HG03060 (cell line): ENCODE measurements around the gene TCF25.

Source experiments
- ATAC-seq: cut with Tn5 transposase; IDR thresholded peaks from one replicate; pipeline ENCODE4 v1.9.1; 2021; ENCODE audit warnings: low read depth, moderate number of reproducible peaks; ENCODE audit not compliant: unreplicated experiment

The TCF25 gene

DNA sequence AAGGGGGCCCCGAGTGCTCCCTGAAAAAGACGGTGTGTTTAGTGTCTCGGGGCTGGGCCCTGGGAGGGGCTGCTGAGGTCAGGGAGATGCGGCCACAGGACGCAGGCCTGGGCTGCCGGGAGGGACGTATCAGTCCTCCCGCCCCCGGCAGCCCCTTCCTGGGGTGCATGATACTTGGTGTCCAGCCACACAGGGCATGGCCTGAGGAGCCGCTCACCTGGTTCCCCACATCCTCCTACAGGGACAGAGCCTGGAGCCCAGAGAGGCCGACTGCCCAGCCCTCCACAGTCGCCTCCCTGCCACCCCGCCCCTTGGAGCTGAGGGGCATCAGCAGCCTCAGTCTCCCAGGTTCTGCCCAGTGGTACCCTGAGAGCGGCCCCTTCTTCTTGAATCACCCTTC, 63.1 kb downstream of the TCF25 start:
- ATAC-seq: no peak

DNA sequence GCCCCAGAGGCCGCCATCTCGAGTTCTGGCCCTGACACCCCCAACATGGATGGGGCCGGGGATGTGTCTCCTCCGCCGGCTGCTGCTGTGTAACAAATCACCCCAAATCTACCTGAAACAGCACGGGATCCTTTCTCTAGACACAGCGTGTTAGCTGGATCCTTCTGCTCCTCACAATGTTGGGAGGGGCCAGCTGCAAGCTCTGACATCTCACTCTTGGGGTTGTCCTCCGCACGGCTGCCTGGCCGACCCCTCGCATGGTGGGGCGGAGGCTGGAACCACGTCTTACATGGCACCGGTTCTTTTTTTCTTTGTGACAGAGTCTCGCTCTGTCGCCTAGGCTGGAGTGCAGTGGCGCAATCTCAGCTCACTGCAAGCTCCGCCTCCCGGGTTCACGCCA, 63.6 kb downstream of the TCF25 start:
- no peak for ATAC-seq

DNA sequence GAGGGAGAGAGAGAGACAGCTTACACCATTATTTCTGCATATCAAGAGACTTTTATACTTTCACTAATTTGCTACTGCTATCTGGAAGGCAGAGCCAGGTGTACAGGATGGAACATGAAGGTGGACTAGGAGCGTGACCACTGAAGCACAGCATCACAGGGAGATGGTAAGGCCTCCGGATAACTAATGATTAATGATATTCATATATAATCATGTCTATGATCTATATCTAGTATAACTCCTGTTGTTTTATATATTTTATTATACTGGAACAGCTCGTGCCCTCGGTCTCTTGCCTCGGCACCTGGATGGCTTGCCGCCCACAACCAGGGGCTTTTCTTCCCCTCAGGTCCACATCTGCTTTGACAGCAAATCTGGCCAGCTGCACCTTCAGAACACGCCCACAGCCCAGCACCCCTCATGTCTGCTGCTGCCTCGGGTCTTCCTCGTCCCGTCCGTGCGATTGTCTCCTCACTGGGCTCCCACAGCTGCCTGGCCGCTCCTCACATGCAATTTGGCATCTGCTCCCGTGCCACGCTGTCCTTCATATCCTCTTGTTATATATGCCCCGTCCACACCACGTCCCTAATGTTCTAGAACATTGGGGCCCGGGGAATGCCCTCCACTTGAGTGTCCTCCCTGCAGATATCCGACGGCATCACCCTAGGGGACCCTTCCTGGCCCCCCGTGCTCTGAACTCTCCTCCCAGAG, 64.9 kb downstream of the TCF25 start:
- no peak for ATAC-seq

DNA sequence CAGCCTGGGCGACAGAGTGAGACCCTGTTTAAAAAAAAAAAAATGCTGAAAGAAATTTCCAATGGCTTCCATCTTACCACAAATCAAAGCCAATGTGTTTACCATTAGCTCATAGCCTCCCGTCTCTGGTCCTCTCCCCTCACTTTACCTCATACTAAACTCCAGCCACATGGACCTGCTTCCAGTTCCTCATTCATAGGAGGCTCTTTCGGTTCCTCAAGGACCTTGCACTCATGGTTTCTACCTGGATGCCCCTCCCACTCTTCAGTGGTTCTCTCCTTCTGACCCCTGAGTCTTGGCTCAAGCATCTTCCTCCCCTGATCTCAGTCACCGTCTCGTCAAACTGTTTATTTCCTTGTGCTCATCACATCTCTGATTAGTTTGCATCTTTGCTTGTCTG, 71.4 kb downstream of the TCF25 start:
- no peak for ATAC-seq

DNA sequence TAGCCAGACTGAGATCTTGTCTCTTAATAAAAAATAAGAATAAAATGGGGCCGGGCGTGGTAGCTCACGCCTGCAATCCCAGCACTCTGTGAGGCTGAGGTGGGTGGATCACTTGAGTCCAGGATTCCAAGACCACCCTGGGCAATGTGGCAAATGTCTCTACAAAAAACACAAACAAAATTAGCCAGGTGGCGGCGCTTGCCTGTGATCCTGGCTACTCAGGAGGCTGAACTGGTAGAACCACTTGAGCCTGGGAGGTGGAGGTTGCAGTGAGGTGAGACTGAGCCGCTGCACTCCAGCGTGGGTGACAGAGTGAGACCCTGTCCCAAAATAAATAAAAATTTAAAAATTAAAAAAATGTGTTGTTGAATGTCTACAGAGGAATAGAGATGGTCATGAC, 72.3 kb downstream of the TCF25 start:
- ATAC-seq: no peak

DNA sequence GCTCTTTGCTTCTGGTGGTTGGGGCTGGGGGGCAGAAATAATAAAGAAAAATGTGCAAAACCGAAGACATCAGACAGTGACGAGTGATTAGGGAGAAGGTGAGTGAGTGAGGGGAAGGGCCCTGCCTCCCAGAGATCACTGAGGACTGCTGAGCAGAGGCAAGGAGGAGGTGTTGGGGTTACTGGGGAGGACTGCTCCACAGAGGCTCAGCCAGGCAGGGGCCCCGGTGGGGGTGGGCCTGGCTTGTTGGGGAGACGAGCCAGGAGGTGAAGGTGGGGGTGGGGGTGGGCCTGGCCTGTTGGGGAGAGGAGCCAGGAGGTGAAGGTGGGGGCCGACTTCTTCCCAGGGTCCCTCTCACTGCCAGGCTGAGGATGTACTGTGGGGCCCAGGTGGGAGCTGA, 73.1 kb downstream of the TCF25 start:
- ATAC-seq: no peak

DNA sequence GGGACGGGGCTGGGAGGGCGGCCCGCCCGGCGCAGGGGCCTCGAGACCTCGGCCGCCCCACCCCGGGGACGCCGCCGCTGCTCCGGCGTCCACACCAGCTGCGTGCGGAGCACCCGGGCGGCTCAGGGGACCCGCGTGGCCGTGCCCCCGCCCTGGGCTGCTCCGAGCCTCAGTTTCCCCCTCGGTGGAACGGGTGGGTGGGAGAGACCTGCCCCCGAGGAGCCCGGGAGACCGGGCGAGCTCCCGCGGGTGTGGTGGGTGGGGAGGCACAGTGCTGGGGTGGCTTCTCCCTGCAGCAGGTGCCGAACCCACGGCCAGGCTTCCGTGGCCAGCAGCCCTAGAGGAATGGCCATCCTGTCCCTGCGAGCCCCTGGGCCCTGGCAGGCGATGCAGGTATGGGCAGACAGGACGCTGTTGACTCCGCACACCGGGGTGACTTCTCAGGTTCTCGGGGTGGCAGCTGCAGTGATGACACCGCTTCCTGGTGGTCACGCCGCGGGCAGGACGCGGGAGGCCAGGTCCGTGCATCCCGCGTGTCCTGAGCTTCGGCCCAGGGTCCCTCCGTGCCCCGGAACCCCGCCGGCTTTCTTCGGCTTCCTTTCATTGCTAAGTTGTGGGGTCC, 75.8 kb downstream of the TCF25 start:
- no peak for ATAC-seq

DNA sequence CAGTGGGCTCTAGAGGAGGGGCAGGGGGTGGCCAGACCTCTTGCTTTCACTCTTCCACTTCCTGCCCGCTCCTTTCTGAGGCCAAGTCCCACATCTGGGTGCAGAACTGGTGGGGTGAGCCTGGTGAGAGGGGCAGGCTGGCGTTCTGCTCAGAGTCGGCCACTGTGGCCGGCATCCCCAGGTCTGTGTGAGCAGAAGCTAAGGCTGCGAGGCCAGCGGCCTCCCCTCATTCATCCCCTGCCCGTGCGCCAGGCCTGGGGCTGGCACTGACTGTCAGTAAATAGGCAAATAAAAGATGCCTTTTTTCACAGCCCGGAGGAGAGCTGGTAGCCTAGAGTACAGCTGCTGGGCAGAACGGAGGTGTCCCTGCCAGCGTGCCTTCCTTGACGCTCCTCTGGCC, 76.4 kb downstream of the TCF25 start:
- ATAC-seq: no peak

DNA sequence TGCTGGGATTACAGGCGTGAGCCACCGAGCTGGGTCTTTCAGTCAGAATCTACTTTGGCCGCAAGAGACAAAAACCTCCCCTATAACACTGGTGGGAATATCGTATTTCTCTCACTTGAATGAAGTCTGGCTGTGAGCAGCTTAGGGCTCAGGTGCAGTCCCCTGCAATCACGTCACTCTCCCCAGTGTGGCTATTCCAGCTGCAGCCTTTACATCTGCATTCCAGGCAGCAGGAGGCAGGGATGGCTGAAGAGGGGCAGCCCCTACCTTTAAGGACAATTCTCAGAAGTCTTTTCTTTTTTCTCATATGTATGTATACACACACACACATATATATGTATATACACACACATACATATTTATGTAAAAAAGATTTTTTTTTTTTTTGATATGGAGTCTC, 78.1 kb downstream of the TCF25 start:
- no peak for ATAC-seq

DNA sequence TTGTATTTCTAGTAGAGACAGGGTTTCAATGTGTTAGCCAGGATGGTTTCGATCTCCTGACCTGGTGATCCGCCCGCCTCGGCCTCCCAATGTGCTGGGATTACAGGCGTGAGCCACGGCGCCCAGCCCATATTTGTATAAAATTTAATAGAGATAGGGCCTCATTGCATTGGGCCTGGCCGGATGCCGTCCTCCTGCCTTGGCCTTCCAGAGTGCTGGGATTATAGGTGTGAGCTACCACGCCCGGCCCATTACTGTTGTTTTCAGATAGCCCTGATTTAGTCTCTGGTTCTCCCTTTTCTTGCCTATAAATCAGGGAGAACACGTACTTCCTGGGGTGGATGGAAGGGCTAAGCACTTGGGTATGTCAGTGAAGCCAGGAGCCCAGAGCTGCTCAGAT, 78.7 kb downstream of the TCF25 start:
- ATAC-seq: no peak

DNA sequence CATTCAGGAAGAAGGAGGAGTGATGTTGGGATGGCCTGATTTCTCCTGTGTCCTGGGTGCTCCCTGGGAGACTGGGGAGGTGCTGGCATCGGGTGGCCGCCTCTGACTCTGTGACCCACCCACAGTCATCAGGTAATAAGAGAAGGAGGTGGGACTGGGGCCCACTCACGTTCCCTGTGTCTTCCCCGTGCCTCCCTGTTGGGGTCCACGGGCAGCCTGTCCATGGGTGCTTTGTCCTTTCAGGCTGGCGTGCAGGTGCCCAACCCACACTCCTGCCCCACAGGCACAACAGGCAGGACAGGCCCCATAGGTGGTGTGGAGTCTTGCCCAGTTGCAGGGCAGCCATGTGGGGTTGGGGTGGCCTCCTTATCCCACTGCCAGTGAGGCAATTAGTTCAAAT, 79.2 kb downstream of the TCF25 start:
- ATAC-seq: no peak

DNA sequence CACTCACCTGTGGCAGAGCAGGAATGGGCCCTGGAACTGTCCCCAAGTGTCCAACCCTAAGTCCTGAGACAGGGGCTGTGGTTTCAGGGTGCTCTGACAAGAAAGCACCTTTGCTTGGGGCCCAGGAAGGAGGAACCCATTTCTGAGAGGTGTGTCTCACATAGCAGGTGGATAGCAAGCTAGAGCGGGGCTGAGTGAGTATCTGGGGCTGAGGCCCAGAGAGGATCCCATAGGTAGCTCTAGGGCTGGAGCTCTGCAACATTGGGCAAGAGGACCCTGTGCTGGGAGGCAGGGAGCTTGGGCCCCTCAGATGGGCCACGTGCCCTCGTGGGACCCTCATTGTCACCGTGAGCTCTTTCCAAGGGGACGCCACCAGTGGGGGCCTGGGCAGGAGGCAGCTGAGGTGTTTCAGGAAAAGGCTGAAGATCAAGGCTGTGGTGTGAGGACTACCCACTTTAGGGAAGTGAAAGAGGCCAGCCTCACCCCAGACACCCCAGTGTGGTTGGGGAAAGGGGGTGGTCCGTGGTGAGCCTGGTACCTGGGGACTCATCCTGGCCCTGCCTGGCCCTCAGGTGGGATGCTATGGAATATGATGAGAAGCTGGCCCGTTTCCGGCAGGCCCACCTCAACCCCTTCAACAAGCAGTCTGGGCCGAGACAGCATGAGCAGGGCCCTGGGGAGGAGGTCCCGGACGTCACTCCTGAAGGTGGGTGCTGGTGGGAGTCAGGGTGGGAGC, 80.4 kb downstream of the TCF25 start:
- ATAC-seq: no peak

DNA sequence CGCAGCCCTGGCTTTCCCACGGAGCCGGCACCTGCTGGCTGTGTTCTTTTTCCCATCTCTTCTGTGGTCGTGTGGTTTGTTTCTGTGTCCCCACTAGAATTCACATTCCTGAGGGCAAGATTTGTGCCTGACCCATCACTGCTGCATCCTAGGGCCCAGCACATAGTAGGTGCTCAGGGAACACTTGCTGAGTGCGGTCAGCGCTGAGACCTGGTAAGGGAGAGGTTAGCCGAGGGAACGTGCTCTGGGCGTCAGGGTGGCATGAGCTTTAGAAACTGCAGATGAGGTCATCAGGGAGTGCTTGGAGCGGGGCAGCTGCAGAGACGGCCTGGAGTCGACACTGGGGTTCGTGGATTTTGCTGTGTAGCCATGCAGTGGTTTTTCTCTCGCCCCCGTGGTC, 81.1 kb downstream of the TCF25 start:
- ATAC-seq: no peak

DNA sequence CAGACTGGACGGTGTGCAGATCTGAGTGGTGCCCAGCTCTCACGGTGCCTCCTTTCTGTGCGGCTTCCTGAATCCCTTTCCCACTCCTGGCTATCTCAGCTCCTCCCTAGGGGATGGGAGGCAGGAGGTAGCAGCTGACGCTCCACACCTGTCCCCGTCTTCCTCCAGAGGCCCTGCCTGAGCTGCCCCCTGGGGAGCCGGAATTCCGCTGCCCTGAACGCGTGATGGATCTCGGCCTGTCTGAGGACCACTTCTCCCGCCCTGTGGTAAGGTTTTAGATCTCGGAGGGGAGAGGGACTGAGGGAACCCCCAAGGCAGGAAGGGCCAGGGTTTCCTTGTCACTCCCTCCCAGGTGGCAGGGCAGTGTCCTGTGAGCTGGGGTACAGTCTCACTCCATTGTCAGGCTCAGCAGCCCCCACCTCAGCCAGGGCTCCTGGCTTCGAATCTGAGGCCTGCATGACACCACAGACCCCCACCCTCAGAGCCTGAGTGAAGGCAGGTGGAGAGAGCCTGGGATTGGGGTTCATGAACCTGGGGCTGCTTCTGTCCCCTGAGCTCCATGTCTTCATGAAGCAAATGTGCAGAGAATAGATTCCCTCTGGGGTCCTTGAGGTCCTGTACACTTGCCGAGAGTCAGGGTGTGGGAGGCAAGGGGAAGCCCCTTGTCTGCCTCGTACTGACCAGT, 81.8 kb downstream of the TCF25 start:
- no peak for ATAC-seq

DNA sequence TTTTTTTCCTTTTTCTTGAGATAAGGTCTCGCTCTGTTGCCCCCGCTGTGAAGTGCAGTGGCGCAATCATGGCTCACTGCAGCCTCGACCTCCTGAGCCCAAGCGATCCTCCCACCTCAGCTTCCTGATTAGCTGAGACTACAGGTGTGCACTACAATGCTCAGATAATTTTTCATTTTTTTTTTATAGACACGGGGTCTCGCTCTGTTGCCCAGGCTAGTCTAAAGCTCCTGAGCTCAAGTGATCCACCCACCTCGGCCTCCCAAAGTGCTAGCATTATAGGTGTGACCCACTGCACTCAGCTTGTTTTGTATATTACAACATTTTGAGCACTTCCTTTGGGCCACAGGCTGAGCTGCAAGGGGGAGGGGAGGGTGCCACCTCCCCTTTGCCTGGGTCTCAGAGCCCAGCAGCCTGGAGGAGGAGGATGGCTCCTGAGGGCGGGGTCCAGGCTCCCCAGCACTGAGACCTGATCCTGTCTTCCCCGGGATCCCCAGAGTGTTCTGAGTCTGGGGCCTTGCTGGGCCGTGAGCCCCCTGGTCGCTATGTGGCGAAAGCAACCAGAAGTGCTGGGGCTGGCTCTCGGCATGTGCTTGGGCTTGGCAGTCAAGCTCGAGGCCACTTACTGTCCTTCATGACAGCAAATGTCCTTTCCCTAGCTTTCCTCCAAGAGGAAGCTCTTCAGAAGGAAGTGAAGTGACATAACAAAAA, 83.3 kb downstream of the TCF25 start:
- ATAC-seq: no peak

DNA sequence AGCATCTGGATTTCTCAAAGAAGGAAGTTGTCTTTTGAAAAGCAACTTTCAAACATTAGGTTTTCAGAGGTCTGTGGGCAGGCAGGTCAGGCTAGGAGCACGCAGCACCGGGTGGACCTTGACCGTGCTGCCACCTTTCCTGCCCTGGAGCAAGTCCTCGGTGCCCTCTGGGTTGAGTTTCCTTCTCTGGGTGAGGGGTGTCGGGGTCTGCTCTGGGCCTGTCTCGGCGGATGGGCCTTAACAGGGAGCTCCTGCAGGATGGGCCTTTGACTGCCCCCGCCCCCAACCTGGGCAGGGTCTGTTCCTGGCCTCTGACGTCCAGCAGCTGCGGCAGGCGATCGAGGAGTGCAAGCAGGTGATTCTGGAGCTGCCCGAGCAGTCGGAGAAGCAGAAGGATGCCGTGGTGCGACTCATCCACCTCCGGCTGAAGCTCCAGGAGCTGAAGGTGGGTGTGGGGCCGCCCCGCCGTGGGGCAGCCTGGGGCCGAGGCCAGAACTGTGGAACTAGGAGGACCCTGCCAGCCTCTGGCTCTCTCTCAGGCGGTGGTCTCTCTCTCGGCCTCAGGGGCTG, 83.9 kb downstream of the TCF25 start:
- no peak for ATAC-seq

DNA sequence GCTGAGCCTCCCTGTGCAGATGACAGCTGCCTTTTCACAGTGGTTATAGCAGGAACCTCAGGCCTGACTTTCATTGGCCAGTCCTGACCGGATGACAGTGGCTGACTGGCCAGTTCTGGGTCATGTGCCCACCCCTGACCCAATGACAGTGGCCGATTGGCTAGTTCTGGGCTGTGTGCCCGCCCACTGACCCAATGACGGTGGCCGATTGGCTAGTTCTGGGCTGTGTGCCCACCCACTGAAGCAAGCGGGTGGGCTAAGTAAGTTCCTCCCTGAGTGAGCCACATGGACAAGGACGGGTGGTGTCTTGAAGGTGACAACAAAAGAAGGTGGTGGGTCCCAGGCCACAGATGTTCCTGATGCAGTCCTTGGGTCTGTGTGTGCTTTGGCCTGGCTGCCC, 84.7 kb downstream of the TCF25 start:
- ATAC-seq: no peak

DNA sequence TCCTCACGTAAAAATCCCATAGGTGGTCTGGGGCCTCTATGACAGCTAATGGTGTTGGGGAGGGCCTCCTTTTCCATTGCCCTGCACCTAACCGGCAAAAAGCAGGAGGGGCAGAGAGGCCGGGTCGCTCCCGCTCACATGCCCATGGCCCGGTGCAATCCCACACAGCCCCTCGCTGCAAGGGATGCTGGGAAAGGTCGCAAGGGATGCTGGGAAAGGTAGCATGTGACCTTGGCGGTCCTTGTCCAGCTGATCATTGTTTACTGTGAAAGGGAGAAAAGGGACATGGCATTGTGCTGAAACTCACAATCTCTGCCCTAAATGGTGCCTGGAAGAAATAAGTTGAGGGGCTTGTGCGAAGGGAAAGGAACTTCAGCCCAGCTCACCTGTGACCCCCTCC, 85.2 kb downstream of the TCF25 start:
- no peak for ATAC-seq

DNA sequence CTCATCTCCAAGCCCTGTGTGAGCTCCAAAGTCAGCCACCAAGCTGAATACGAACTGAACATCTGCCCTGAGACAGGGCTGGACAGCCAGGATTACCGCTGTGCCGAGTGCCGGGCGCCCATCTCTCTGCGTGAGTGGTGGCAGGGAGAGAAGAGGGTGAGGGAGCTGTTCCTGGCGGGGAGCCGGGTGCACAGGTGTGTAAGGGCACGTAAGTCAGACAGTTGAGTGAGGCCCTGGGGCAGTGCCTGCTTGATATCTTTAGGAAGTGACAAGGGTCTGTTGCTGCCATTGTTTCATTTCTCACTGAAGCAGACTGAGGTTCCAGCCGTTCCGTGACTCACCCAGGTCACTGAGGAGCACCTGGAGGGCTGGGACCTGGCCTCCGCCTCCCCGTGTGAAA, 87.6 kb downstream of the TCF25 start:
- ATAC-seq: no peak
